ENCODE measurements around the gene RASSF5.

GRCh38 chr1:206633708-206634121 is 126.4 kb downstream of the RASSF5 start:
- TF ChIP-seq, protein P1, sequence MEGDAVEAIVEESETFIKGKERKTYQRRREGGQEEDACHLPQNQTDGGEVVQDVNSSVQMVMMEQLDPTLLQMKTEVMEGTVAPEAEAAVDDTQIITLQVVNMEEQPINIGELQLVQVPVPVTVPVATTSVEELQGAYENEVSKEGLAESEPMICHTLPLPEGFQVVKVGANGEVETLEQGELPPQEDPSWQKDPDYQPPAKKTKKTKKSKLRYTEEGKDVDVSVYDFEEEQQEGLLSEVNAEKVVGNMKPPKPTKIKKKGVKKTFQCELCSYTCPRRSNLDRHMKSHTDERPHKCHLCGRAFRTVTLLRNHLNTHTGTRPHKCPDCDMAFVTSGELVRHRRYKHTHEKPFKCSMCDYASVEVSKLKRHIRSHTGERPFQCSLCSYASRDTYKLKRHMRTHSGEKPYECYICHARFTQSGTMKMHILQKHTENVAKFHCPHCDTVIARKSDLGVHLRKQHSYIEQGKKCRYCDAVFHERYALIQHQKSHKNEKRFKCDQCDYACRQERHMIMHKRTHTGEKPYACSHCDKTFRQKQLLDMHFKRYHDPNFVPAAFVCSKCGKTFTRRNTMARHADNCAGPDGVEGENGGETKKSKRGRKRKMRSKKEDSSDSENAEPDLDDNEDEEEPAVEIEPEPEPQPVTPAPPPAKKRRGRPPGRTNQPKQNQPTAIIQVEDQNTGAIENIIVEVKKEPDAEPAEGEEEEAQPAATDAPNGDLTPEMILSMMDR (IDR thresholded peaks at IDR 0.05; ENCODE audit: low read depth, low read length, poor library complexity, severe bottlenecking), result no peak
- no peak for TF ChIP-seq EZH2phosphoT487 (IDR thresholded peaks at IDR 0.05; ENCODE audit: borderline replicate concordance, low read length)

All from DOHH2 (cell line).